Neural cell (in vitro differentiated cells): Measurements from ENCODE around the gene TTC23. TPM values are rescaled to one million over a fixed set of nuclear protein-coding genes. Genes with fewer than 3 reads are reported as not detected.

Experiments used
- H2AFZ ChIP-seq: fragments of 200-600, 300-800 bp; sonication (generic), shearing (Covaris generic); 2 replicates; pipeline ENCODE4 v1.6.0; 2014; ENCODE audit warnings: low read depth, mild to moderate bottlenecking, antibody characterized with exemption, low read length, moderate library complexity
- H3F3A ChIP-seq: fragments of 200-600 bp; shearing (Covaris generic); 2 replicates; pipeline ENCODE4 v1.6.1; 2016; ENCODE audit warnings: mild to moderate bottlenecking, moderate library complexity, mixed read lengths, antibody characterized with exemption, low read length; ENCODE audit not compliant: insufficient read depth, poor library complexity, severe bottlenecking
- H3K27ac ChIP-seq: fragments of 200-600, 300-800 bp; sonication (generic), shearing (Covaris generic); 2 replicates; pipeline ENCODE4 v1.5.1; 2014; ENCODE audit warnings: mild to moderate bottlenecking, low read length, moderate library complexity
- H3K27me3 ChIP-seq: fragments of 300-800, 200-600 bp; sonication (generic), shearing (Covaris generic); 2 replicates; pipeline ENCODE4 v1.6.0; 2014; ENCODE audit warnings: mild to moderate bottlenecking, low read depth, low read length, moderate library complexity; ENCODE audit not compliant: insufficient read depth
- H3K36me3 ChIP-seq: fragments of 300-800, 200-600 bp; sonication (generic), shearing (Covaris generic); 2 replicates; pipeline ENCODE4 v1.5.1; 2014; ENCODE audit warnings: mild to moderate bottlenecking, antibody characterized with exemption, low read length, moderate library complexity; ENCODE audit not compliant: insufficient read depth
- H3K4me2 ChIP-seq: fragments of 300-800, 200-600 bp; sonication (generic), shearing (Covaris generic); 2 replicates; pipeline ENCODE4 v1.6.0; 2014; ENCODE audit warnings: mild to moderate bottlenecking, low read length
- H3K4me3 ChIP-seq: fragments of 300-800, 200-600 bp; sonication (generic), shearing (Covaris generic); 2 replicates; pipeline ENCODE4 v1.5.1; 2014; ENCODE audit warnings: mild to moderate bottlenecking, low read length, moderate library complexity
- H3K79me2 ChIP-seq: fragments of 200-600 bp; shearing (Covaris generic); replicated peaks from 2 replicates; pipeline ENCODE4 v1.6.0; 2014; ENCODE audit warnings: mild to moderate bottlenecking, low read length, moderate library complexity; ENCODE audit not compliant: insufficient read depth
- H3K9ac ChIP-seq: fragments of 300-800, 200-600 bp; sonication (generic), shearing (Covaris generic); 2 replicates; pipeline ENCODE4 v1.6.1; 2016; ENCODE audit warnings: mild to moderate bottlenecking, low read length, mixed read lengths
- H3K9me2 ChIP-seq: fragments of 200-600 bp; shearing (Covaris generic); 2 replicates; pipeline ENCODE4 v1.6.1; 2016; ENCODE audit warnings: mild to moderate bottlenecking, low read length, mixed read lengths; ENCODE audit not compliant: insufficient read depth
- H3K9me3 ChIP-seq: fragments of 200-600, 300-800 bp; sonication (generic), shearing (Covaris generic); 2 replicates; pipeline ENCODE4 v1.6.1; 2016; ENCODE audit warnings: mild to moderate bottlenecking, mixed run types, low read length, moderate library complexity, mixed read lengths
- H4K20me1 ChIP-seq: fragments of 200-600 bp; shearing (Covaris generic); 2 replicates; pipeline ENCODE4 v1.6.1; 2016; ENCODE audit warnings: mild to moderate bottlenecking, mixed run types; ENCODE audit not compliant: insufficient read depth
- CTCF ChIP-seq: fragments of 450-650 bp; IDR thresholded peaks from 2 replicates; pipeline ENCODE4 v1.5.1; 2014; ENCODE audit warnings: antibody characterized with exemption, mild to moderate bottlenecking, moderate library complexity; ENCODE audit not compliant: poor library complexity, severe bottlenecking
- EP300 ChIP-seq: fragments of 450-650 bp; conservative IDR thresholded peaks from 2 replicates; pipeline ENCODE4 v1.6.1; 2014; ENCODE audit warnings: antibody characterized with exemption, mild to moderate bottlenecking, moderate library complexity; ENCODE audit not compliant: poor library complexity, severe bottlenecking
- EZH2 ChIP-seq: fragments of 200-600, 300-800 bp; shearing (Covaris generic), sonication (generic); IDR thresholded peaks from 2 replicates; pipeline ENCODE4 v1.6.1; 2014; ENCODE audit warnings: antibody characterized with exemption, low read length, borderline replicate concordance, mild to moderate bottlenecking; ENCODE audit not compliant: insufficient read depth, poor library complexity, severe bottlenecking
- MXI1 ChIP-seq: fragments of 450-650 bp; conservative IDR thresholded peaks from 2 replicates; pipeline ENCODE4 v1.6.1; 2014; ENCODE audit warnings: antibody characterized with exemption, mild to moderate bottlenecking; ENCODE audit not compliant: poor library complexity, severe bottlenecking
- POLR2AphosphoS5 ChIP-seq: IDR thresholded peaks from 2 replicates; pipeline ENCODE4 v1.6.1; 2012
- RAD21 ChIP-seq: fragments of 450-650 bp; conservative IDR thresholded peaks from 2 replicates; pipeline ENCODE4 v1.6.1; 2014; ENCODE audit warnings: antibody characterized with exemption, mild to moderate bottlenecking, moderate library complexity
- REST ChIP-seq: IDR thresholded peaks from 2 replicates; pipeline ENCODE4 v1.6.1; 2012; ENCODE audit warnings: borderline replicate concordance
- SMC3 ChIP-seq: fragments of 450-650 bp; conservative IDR thresholded peaks from 2 replicates; pipeline ENCODE4 v1.6.1; 2014; ENCODE audit warnings: antibody characterized with exemption, mild to moderate bottlenecking, moderate library complexity; ENCODE audit not compliant: poor library complexity
- TAF1 ChIP-seq: IDR thresholded peaks from 2 replicates; pipeline ENCODE4 v1.6.1; 2012; ENCODE audit warnings: low read depth
- polyA plus RNA-seq: library from polyadenylated mRNA; depleted of rRNA; stranded (reverse); fragments of >200 nt; gene quantifications from 2 replicates; pipeline ENCODE4 v1.2.3, GENCODE V29; 2014

Gene TTC23
- polyA plus RNA-seq, 1 donor from 2014 or later: 6.2 TPM

GRCh38 chr15:99143655-99144610 is 105.4 kb downstream of the TTC23 start:
- H4K20me1 ChIP-seq: no peaks in the 10 kb centered on the region
- no peak overlapping the region for H3K4me3 ChIP-seq
- H3F3A ChIP-seq: no peaks in the 10 kb centered on the region
- H3K4me2 ChIP-seq: no peak overlapping the region
- H2AFZ ChIP-seq: no peak overlapping the region
- H3K9me3 ChIP-seq: no peaks in the 10 kb centered on the region
- no peaks in the 10 kb centered on the region for H3K9me2 ChIP-seq
- H3K27ac ChIP-seq: no peak overlapping the region
- no peaks in the 10 kb centered on the region for H3K36me3 ChIP-seq
- no peaks in the 10 kb centered on the region for H3K27me3 ChIP-seq
- no peaks in the 10 kb centered on the region for H3K79me2 ChIP-seq
- no peak for TF ChIP-seq CTCF
- TF ChIP-seq SMC3: no peak
- no peak for TF ChIP-seq POLR2AphosphoS5
- no peak for TF ChIP-seq RAD21
- TF ChIP-seq REST: no peak
- TF ChIP-seq MXI1: no peak
- TF ChIP-seq EP300: no peak
- TF ChIP-seq EZH2: no peak
- no peak for TF ChIP-seq TAF1
- no peak overlapping the region for H3K9ac ChIP-seq

GRCh38 chr15:99143242-99143641 is 106.1 kb downstream of the TTC23 start:
- Histone ChIP-seq H3K36me3 (no peaks in the 10 kb centered on the region), H3K9me2 (no peaks in the 10 kb centered on the region), H3K9me3 (no peaks in the 10 kb centered on the region), H4K20me1 (no peaks in the 10 kb centered on the region), H3K79me2 (no peaks in the 10 kb centered on the region), H3K27me3 (no peaks in the 10 kb centered on the region), H3K9ac (no peak overlapping the region), H3K4me3 (no peak overlapping the region), H3F3A (no peaks in the 10 kb centered on the region), H3K4me2 (no peak overlapping the region), H3K27ac (no peak overlapping the region), H2AFZ (no peak overlapping the region)
- no peak for TF ChIP-seq EP300
